ENCODE results near the gene CCDC138. TPM values are rescaled to one million over a fixed set of nuclear protein-coding genes. Genes with fewer than 3 reads are reported as not detected.

CCDC138 gene
- total RNA-seq, 2 experiments from 2014 or later = 9.1 to 9.5 TPM

GRCh38 chr2:108917526-108917925, 131.0 kb downstream of the CCDC138 start:
- Mint-ChIP-seq H3K27ac (no peak overlapping the region), H3K4me1 (ENCODE audit: low read depth) (no peaks in the 10 kb centered on the region), H3K27me3 (no peaks in the 10 kb centered on the region), H3K9me3 (no peaks in the 10 kb centered on the region), H3K4me3 (no peak overlapping the region), H3K36me3 (no peaks in the 10 kb centered on the region)
- DNase-seq = no peak
- intact Hi-C loops (cut with micrococcal nuclease) = no loop called here
- ChIA-PET CTCF (no interaction called here), POLR2A (no interaction called here)

GRCh38 chr2:108918156-108918874, 131.7 kb downstream of the CCDC138 start:
- no peaks in the 10 kb centered on the region for H3K27me3 Mint-ChIP-seq
- no peak for DNase-seq
- no peaks in the 10 kb centered on the region for H3K36me3 Mint-ChIP-seq
- ChIA-PET POLR2A (no interaction called here), CTCF (no interaction called here)
- intact Hi-C loops (cut with micrococcal nuclease) = no loop called here
- H3K4me3 Mint-ChIP-seq = no peak overlapping the region
- H3K4me1 Mint-ChIP-seq (ENCODE audit: low read depth) = no peaks in the 10 kb centered on the region
- H3K9me3 Mint-ChIP-seq = no peaks in the 10 kb centered on the region
- H3K27ac Mint-ChIP-seq = no peak overlapping the region

GRCh38 chr2:108918941-108919341, 132.4 kb downstream of the CCDC138 start:
- no peak for DNase-seq
- intact Hi-C loops (cut with micrococcal nuclease) = no loop called here
- no peak overlapping the region for H3K27ac Mint-ChIP-seq
- H3K9me3 Mint-ChIP-seq = no peaks in the 10 kb centered on the region
- H3K27me3 Mint-ChIP-seq = no peaks in the 10 kb centered on the region
- ChIA-PET CTCF (no interaction called here), POLR2A (no interaction called here)
- no peaks in the 10 kb centered on the region for H3K4me1 Mint-ChIP-seq (ENCODE audit: low read depth)
- no peak overlapping the region for H3K4me3 Mint-ChIP-seq
- H3K36me3 Mint-ChIP-seq = no peaks in the 10 kb centered on the region

GRCh38 chr2:108919571-108920373, 133.2 kb downstream of the CCDC138 start:
- H3K4me3 Mint-ChIP-seq = no peak overlapping the region
- no peak for DNase-seq
- no peaks in the 10 kb centered on the region for H3K4me1 Mint-ChIP-seq (ENCODE audit: low read depth)
- H3K27me3 Mint-ChIP-seq = no peaks in the 10 kb centered on the region
- no peaks in the 10 kb centered on the region for H3K36me3 Mint-ChIP-seq
- CTCF ChIA-PET = no interaction called here
- POLR2A ChIA-PET = no interaction called here
- H3K9me3 Mint-ChIP-seq = no peaks in the 10 kb centered on the region
- H3K27ac Mint-ChIP-seq = no peak overlapping the region
- intact Hi-C loops (cut with micrococcal nuclease) = no loop called here

- Mint-ChIP-seq H3K4me3 (no peak overlapping the region), H3K36me3 (no peaks in the 10 kb centered on the region), H3K4me1 (ENCODE audit: low read depth) (no peaks in the 10 kb centered on the region), H3K27me3 (no peaks in the 10 kb centered on the region), H3K27ac (no peak overlapping the region), H3K9me3 (no peaks in the 10 kb centered on the region)
- no peak for DNase-seq
- intact Hi-C loops (cut with micrococcal nuclease) = no loop called here
- ChIA-PET CTCF (no interaction called here), POLR2A (no interaction called here)
Measured at GRCh38 chr2:108920686-108921085, 134.1 kb downstream of the CCDC138 start.

- Mint-ChIP-seq H3K27ac (no peak overlapping the region), H3K4me1 (ENCODE audit: low read depth) (no peaks in the 10 kb centered on the region), H3K9me3 (no peaks in the 10 kb centered on the region), H3K36me3 (no peaks in the 10 kb centered on the region), H3K4me3 (no peak overlapping the region), H3K27me3 (no peaks in the 10 kb centered on the region)
- POLR2A ChIA-PET = no interaction called here
- DNase-seq = no peak
- CTCF ChIA-PET = no interaction called here
- intact Hi-C loops (cut with micrococcal nuclease) = no loop called here
Measured at GRCh38 chr2:108921096-108922030, 134.8 kb downstream of the CCDC138 start.

GRCh38 chr2:108922141-108922915, 135.8 kb downstream of the CCDC138 start:
- Mint-ChIP-seq H3K4me1 (ENCODE audit: low read depth) (no peaks in the 10 kb centered on the region), H3K4me3 (no peak overlapping the region), H3K9me3 (no peaks in the 10 kb centered on the region), H3K36me3 (no peaks in the 10 kb centered on the region), H3K27me3 (no peaks in the 10 kb centered on the region), H3K27ac (no peak overlapping the region)
- ChIA-PET CTCF (no interaction called here), POLR2A (no interaction called here)
- intact Hi-C loops (cut with micrococcal nuclease) = no loop called here
- DNase-seq = no peak

GRCh38 chr2:108923019-108923700, 136.6 kb downstream of the CCDC138 start:
- Mint-ChIP-seq H3K27me3 (no peaks in the 10 kb centered on the region), H3K27ac (no peak overlapping the region), H3K4me1 (ENCODE audit: low read depth) (peaks cover under 1% of the 10 kb centered on the region), H3K4me3 (no peak overlapping the region), H3K36me3 (no peaks in the 10 kb centered on the region), H3K9me3 (no peaks in the 10 kb centered on the region)
- CTCF ChIA-PET = interaction anchor here (0.5 kb wide), 1 partner anchor 8 kb away, joined by 3 read pairs; no protein-coding TSS in a partner anchor
- POLR2A ChIA-PET = no interaction called here
- DNase-seq = no peak
- intact Hi-C loops (cut with micrococcal nuclease) = no loop called here

- intact Hi-C loops (cut with micrococcal nuclease) = no loop called here
Measured at GRCh38 chr2:108923736-108924579, 137.4 kb downstream of the CCDC138 start.

GRCh38 chr2:108924580-108925251, 138.1 kb downstream of the CCDC138 start:
- ChIA-PET CTCF (interaction anchor here (1.1 kb wide), 1 partner anchor 11 kb away, joined by 3 read pairs; no protein-coding TSS in a partner anchor), POLR2A (no interaction called here)
- H3K4me3 Mint-ChIP-seq = no peak overlapping the region
- no peak overlapping the region for H3K27ac Mint-ChIP-seq
- H3K9me3 Mint-ChIP-seq = no peaks in the 10 kb centered on the region
- DNase-seq = no peak
- no peaks in the 10 kb centered on the region for H3K36me3 Mint-ChIP-seq
- intact Hi-C loops (cut with micrococcal nuclease) = no loop called here
- H3K4me1 Mint-ChIP-seq (ENCODE audit: low read depth) = peaks cover 4% of the 10 kb centered on the region
- no peaks in the 10 kb centered on the region for H3K27me3 Mint-ChIP-seq

More at GRCh38 chr2:108923736-108924579, 137.4 kb downstream of the CCDC138 start:
- no peak overlapping the region for H3K27ac Mint-ChIP-seq
- H3K9me3 Mint-ChIP-seq = no peaks in the 10 kb centered on the region
- CTCF ChIA-PET = interaction anchor here (0.5 to 1.1 kb wide), 2 partner anchors 7 to 12 kb away, joined by 3 read pairs; no protein-coding TSS in a partner anchor
- no peak overlapping the region for H3K4me3 Mint-ChIP-seq
- H3K36me3 Mint-ChIP-seq = no peaks in the 10 kb centered on the region
- H3K4me1 Mint-ChIP-seq (ENCODE audit: low read depth) = peaks cover 4% of the 10 kb centered on the region
- POLR2A ChIA-PET = no interaction called here
- DNase-seq = no peak
- H3K27me3 Mint-ChIP-seq = no peaks in the 10 kb centered on the region
